Measurements from ENCODE around the gene PDGFB.

PDGFB gene
- 1.3 to 37.9 (median 9.8) reads per million in 4 experiments for total RNA-seq

DNA sequence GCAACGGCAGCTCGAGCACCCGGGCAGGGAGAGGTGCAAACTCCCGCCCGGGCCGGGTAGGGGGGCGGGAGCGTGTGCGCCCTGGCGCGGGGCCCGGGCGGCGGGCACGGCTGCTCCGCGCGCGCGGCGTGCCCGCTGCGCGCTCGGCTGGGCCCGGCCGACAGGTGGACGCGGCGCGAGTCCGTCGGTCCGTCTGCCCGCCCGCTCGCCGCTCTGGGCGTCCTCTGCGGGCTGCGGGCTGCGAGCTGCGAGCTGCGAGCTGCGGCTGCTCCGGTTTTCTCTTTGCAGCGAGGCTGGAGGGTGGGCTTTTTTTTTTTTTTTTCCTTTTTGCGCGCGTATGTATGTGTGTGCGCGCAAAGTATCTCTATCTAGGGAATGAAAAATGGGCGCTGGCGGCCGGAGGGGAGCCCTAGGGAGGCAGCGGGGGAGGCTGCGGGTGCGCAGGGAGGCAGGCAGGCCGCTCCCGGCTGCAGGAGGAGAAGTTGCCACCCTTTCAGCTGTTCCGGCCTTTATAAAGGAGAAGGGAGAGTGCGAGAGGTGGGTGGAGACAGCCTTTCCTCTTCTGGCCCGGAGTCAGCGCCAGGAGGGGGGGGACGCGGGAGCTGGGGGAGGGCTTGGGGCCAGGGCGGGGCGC is at the start of gene PDGFB:
TSS of gene PDGFB (minus strand) at position 487 of the 634 bp plus-strand sequence. CDS start 1,019 bp downstream, outside the sequence.
- DNase-seq: no peak

DNA sequence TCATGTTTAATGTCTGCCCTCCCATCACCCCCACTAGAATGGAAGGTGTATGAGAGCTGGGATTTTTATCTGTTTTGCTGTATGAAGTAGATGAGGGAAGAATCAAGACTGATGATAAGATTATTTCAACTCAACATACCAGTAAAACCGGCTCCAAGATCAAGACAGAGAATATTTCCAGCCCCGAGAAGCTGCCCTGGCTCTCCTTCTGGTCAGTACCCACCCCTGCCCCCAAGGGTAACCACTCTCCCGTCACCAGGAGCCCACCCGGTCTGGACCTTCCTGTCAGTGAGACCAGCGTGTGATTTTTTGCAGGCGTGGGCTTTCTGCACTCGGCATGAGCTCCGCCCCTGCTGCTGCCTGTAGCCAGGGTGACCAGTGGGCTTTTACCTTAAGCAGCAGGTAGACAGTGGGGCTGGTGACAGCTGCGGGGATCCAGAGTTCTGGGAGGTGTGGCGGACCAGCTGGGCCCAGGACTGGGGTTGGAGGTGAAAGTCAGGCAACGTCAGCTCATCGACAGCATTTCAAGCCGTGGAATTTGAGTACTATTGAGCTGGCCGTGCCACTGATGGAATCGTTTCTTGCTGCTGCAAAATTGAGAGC is 49.1 kb upstream of the PDGFB start:
- no peak for DNase-seq

- DNase-seq: no peak
These were observed 47.8 kb upstream of the PDGFB start for GRCh38 chr22:39292561-39293074.

DNA sequence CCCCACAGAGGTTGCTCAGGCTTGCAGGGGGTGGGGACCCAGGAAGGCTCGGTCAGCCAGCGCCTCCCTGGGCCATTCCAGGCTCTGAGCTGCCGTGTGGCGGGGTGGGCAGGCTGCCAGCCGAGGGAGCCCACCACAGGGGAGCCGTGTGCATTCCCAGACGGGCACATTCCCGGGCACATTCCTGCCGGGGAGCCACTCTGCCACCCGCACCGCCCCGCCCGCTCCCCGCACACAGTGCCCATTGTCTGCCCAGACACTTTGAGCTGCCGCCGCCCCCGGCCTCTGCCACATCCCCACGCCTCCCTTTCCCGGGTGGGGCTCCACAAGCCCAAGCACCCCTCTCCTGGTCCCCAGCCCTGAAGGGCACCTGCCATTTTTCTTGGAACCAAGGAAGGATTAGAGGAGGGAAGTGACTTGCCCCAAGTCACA is 47.3 kb upstream of the PDGFB start:
- no peak for DNase-seq

- DNase-seq: no peak
These were observed 46.7 kb upstream of the PDGFB start for GRCh38 chr22:39291523-39291922.

GRCh38 chr22:39290724-39291161 is 46.0 kb upstream of the PDGFB start:
- DNase-seq: no peak

DNA sequence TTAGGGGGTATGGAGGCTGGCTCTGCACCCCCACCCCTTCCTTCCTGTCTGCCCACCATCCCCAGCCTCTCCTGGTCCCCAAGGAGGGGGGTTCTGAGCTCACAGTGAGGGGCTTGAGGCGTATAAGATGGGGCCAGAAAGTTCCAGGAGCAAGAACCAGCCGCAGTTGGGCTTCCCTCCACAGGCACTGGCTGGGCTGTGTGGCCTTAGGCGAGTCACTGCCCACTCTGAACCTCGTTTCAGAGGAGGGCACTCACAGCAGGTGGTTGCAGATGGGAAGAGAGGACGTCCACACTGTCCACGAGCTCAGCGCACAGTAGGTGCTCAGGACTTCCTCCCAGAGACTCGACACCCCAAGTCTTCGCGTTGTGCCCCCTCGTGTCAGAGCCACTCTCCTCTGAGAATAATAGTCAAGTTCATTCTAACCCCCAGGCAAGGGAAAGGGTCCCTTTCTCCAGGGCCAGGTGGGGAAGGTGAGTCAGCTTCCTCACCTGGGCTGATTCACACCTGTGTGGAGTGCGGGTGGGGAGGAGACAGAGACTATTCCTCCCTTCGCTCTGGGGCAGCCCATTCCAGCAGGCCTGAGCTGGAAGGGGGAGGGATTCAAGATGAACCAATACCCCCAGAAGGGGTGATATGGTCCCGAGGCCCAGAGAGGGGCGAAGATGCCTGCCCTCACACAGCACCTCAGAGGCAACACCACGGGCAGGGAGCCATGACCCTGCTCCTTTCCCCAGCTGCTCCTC is 45.4 kb upstream of the PDGFB start:
- no peak for DNase-seq

- DNase-seq: no peak
These were observed 44.8 kb upstream of the PDGFB start for GRCh38 chr22:39289533-39289932.

DNA sequence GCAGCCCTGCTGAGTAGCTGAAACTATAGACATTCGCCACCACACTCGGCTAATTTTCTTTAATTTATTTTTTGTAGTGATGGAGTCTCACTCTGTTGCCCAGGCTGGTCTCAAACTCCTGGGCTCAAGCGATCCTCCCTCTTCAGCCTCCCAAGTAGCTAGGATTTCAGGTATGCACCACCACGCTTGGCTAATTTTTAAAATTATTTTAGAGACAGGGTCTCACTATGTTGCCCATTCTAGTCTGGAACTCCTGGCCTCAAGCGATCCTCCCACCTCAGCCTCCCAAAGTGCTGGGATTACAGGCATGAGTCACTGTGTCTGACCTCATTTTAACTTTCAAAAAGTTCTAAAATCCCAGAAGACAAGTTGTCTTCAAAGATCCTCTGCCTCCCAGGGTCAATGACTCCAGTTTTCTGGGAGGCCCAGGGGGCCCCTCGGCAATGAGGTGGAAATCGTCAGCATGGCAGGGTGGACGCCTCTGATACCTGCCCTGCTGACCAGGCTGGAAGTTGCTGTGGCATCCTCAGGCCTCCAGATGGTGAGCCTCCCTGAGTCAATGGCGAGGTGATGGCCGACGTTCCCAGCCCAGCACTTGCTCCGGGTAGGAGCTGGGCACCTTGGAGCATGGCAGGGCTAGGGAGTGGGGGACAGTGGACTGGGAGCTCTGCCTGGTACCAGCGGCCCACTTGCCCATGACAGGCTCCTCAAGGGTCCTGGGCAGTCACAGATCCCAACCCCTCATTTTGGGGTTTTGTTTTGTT is 43.5 kb upstream of the PDGFB start:
- no peak for DNase-seq

DNA sequence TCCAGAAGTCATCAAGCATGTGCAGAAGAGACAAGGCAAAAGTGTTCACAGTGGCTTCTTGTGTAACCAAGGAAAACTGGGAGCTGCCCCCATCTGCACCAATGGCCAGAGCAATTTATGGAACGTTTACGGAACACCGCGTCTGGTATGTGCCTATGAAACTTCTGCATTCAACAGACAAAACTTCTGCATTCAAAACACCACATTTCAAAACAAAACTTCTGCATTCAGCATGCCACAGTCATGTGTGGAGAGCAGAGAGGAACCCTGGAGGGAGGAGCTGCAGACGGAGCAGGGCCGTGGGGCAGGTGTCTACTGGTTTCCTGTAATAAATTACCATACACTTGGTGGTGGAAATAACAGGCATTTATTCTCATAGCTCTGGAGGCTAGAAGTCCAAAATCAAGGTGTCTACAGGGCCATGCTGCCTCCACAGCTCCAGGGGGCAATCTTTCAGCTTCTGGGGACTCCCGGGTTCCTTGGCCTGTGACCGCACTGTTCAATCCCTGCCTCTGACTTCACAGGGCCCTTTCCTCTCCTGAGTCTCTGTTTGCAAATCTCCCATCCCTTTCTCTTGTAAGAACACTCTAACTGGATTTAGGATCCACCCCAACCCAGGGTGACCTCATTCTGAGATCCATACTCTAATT is 42.4 kb upstream of the PDGFB start:
- DNase-seq: no peak

DNA sequence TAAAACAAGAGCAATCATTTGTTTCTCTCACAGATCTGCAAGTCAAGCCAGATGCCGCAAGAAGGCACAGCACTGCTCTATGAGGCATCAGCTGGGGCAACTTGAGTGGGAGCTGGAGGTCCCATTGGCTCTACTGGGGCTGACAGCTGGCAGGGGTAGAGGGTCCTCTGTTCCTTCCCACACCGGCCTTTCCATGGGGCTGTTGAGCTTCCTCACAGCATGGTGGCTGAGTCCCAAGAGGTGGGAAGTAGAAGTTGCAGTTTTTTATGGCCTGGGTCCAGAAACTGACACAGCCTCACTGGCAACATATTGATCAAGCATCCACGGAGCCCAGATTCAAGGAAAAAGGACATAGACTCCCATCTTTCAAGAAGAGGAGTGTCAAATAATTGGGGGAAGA is 40.2 kb upstream of the PDGFB start:
- DNase-seq: no peak

- DNase-seq: no peak
These were observed 39.6 kb upstream of the PDGFB start for GRCh38 chr22:39284142-39284980.

DNA sequence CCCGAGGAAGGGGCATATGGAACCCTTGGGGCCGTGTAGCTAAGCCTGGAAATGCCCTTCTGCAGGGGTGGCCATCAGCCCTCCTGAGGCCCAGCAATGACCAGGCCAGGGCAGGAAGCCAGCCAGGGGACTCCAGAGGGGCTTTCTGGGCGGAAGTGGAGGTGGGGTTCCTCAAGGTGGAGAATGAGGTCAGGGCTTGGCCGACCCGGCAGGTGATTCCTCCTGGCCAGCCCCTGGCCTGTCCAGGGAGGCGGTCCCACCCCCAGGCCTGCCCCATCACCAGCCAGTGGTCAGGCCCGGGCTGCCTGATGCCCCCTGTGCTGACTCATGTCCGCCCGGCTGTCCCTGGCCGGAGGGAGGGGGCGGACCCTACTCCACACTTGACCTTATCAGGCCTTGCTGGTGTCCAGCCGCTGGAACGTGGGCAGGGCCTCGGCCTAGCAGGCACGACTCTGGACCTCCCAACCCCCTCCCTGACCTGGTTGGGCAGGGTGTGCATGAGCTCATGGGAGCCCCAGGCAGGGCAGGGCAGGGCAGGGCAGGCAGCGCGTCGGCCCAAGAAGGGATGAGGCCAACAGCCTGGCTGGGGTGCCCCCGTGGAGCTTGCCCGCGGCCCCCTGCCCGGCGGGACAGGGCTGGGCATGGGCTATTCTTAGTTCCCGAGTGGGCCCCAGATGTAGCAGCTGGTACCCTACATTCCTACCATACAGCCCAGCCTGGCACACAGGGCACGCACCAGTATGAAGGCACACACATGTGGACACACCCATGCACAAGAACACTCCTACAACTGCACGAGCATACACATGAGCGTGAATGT is 38.8 kb upstream of the PDGFB start:
- no peak for DNase-seq

GRCh38 chr22:39282645-39283321 is 38.0 kb upstream of the PDGFB start:
- no peak for DNase-seq

GRCh38 chr22:39281126-39281525 is 36.3 kb upstream of the PDGFB start:
- no peak for DNase-seq

DNA sequence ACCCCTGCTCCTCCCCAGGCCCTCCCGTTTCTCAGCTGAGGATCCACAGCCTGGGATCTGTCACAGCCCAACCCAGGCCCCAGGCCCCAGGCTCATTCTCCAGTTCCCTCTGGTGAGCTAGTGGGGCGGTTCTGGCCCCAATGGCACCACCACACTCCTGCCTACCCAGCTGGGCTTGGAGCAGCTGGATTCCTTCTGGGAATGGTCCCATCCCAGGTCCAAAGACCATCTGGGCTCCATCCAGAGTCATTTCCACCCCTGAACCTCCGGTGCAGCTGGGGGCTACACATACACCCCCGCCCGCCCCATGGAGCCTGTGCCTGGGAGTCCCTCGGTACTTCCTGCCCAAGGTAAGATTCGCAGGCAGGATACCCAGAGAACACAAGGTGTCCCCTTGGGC is 35.5 kb upstream of the PDGFB start:
- no peak for DNase-seq

- no peak for DNase-seq
These were observed 34.5 kb upstream of the PDGFB start for GRCh38 chr22:39279170-39279850.

DNA sequence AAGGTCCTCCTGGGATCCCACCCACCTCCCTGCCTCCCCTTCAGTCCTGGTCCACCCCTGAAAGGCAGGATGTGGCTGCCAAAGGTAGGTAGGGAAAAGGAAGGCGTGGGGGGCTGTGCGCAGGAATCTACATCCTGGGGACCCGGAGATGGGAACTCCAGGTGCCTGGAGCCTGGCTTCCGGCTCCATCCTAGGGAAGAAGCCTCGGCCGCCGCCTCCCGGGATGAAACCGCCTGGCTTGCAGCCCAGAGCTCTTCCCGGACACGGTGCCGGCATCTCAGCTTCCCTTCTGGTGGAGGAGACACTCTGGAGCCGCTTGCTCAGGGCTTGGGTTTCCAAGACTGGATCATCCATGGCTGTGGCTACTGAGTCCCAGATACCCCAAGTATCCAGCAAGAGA is 33.3 kb upstream of the PDGFB start:
- no peak for DNase-seq

GRCh38 chr22:39277142-39277607 is 32.4 kb upstream of the PDGFB start:
- no peak for DNase-seq
